Measurements from ENCODE around the gene OR12D2.

DNA sequence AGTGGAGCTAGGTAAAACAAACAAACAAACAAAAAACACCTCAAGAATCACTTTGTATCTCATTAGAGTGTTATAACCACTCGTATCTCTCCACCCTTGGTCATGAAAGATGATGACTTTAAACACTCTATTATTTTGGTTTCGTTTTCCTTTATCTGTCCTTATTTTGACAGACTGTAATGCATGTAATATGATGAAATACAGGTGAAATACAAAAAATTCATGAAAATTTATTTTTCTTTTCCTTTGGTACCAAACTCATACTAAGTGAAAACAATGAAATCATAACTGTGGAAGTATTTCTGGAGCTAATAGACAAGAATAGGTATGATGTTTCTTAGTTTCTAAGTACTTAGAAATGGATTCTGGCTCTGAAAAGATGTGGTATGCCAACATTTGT, 4.1 kb downstream of the OR12D2 start:
- TF ChIP-seq, protein P1, sequence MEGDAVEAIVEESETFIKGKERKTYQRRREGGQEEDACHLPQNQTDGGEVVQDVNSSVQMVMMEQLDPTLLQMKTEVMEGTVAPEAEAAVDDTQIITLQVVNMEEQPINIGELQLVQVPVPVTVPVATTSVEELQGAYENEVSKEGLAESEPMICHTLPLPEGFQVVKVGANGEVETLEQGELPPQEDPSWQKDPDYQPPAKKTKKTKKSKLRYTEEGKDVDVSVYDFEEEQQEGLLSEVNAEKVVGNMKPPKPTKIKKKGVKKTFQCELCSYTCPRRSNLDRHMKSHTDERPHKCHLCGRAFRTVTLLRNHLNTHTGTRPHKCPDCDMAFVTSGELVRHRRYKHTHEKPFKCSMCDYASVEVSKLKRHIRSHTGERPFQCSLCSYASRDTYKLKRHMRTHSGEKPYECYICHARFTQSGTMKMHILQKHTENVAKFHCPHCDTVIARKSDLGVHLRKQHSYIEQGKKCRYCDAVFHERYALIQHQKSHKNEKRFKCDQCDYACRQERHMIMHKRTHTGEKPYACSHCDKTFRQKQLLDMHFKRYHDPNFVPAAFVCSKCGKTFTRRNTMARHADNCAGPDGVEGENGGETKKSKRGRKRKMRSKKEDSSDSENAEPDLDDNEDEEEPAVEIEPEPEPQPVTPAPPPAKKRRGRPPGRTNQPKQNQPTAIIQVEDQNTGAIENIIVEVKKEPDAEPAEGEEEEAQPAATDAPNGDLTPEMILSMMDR (tag by site-specific recombination; IDR thresholded peaks at IDR 0.05), result no peak
- TF ChIP-seq ZBTB21 (tag by site-specific recombination; IDR thresholded peaks at IDR 0.05) (no peak), KLF9 (tag by site-specific recombination; IDR thresholded peaks at IDR 0.05; ENCODE audit: low read depth) (no peak), ZNF776 (tag by site-specific recombination; IDR thresholded peaks at IDR 0.05; ENCODE audit: borderline replicate concordance) (no peak), ZNF140 (tag by site-specific recombination; IDR thresholded peaks at IDR 0.05) (no peak), ZFP37 (tag by site-specific recombination; IDR thresholded peaks at IDR 0.05) (no peak), ZNF394 (tag by site-specific recombination; IDR thresholded peaks at IDR 0.05; ENCODE audit: borderline replicate concordance) (no peak)

Measured in HEK293 (cell line).